GM23248 (cell line): ENCODE data around the gene GOLGA8N. TPM values are rescaled to one million over a fixed set of nuclear protein-coding genes. Genes with fewer than 3 reads are reported as not detected.
"Not testable (repeated sequence)": the region's sequence is repeated elsewhere in the genome, so short reads cannot be mapped to it uniquely, and the experiment has no call there.

Experiments used
- DNase-seq: peaks from one replicate; pipeline ENCODE4 v3.0.0-alpha.2; 2015
- H2AFZ ChIP-seq: fragments of 200-600 bp; sonication (generic); 2 replicates; pipeline ENCODE4 v1.6.1; 2016; ENCODE audit warnings: antibody characterized with exemption
- H3F3A ChIP-seq: fragments of 200-600 bp; sonication (generic); 2 replicates; pipeline ENCODE4 v1.6.1; 2016; ENCODE audit warnings: mild to moderate bottlenecking, antibody characterized with exemption, mixed run types; ENCODE audit not compliant: insufficient read depth
- H3K27ac ChIP-seq: fragments of 200-600 bp; sonication (generic); 2 replicates; pipeline ENCODE4 v1.5.1; 2016; ENCODE audit warnings: mild to moderate bottlenecking
- H3K27me3 ChIP-seq: fragments of 200-600 bp; sonication (generic); replicated peaks from 2 replicates; pipeline ENCODE4 v1.6.1; 2016; ENCODE audit warnings: mild to moderate bottlenecking; ENCODE audit not compliant: insufficient read depth
- H3K36me3 ChIP-seq: fragments of 200-600 bp; sonication (generic); 2 replicates; pipeline ENCODE4 v1.6.1; 2016; ENCODE audit warnings: low read depth, mild to moderate bottlenecking
- H3K4me1 ChIP-seq: fragments of 200-600 bp; sonication (generic); 2 replicates; pipeline ENCODE4 v1.6.1; 2016; ENCODE audit warnings: mild to moderate bottlenecking; ENCODE audit not compliant: insufficient read depth
- H3K4me2 ChIP-seq: fragments of 200-600 bp; sonication (generic); one replicate; pipeline ENCODE4 v1.6.1; 2016; ENCODE audit warnings: mild to moderate bottlenecking; ENCODE audit not compliant: unreplicated experiment
- H3K4me3 ChIP-seq: fragments of 200-600 bp; sonication (generic); 2 replicates; pipeline ENCODE4 v1.5.1; 2016; ENCODE audit warnings: mild to moderate bottlenecking
- H3K79me2 ChIP-seq: fragments of 200-600 bp; sonication (generic); 2 replicates; pipeline ENCODE4 v1.6.1; 2016; ENCODE audit warnings: mild to moderate bottlenecking; ENCODE audit not compliant: insufficient read depth
- H3K9ac ChIP-seq: fragments of 200-600 bp; sonication (generic); 2 replicates; pipeline ENCODE4 v1.6.1; 2016; ENCODE audit warnings: mild to moderate bottlenecking
- H3K9me2 ChIP-seq: fragments of 200-600 bp; sonication (generic); 2 replicates; pipeline ENCODE4 v1.6.1; 2016; ENCODE audit warnings: mixed run types, mild to moderate bottlenecking, moderate library complexity; ENCODE audit not compliant: insufficient read depth
- H3K9me3 ChIP-seq: fragments of 200-600 bp; sonication (generic); one replicate; pipeline ENCODE4 v1.6.1; 2017; ENCODE audit warnings: low read depth
- H4K20me1 ChIP-seq: fragments of 200-600 bp; sonication (generic); 2 replicates; pipeline ENCODE4 v1.6.0; 2016; ENCODE audit not compliant: insufficient read depth
- WGBS, 2 experiments: methylation state at CpG; one replicate each; pipeline ENCODE4 v1.1.6; 2015 to 2017; ENCODE audit warnings: low lambda C conversion rate in 2 of 2, low coverage in 1 of 2; ENCODE audit errors: missing lambda C conversion rate in 2 of 2; 5-methylcytosine and 5-hydroxymethylcytosine counted together
- in situ Hi-C: fragments of 300-500 bp; cut with MboI; formaldehyde crosslinking; loops from 2 replicates; pipeline ENCODE4 v1.15.0; 2020
- polyA plus RNA-seq: library from polyadenylated mRNA; unstranded; fragments of >200 nt; fragmentation: Nextera tagmentation; extraction: Ambion mirVana; gene quantifications from 2 replicates; pipeline ENCODE4 v1.2.1, GENCODE V29; 2016
- total RNA-seq: library from RNA; depleted of rRNA; stranded (reverse); fragments of >200 nt; shearing (Covaris generic); gene quantifications from 2 replicates; pipeline ENCODE4 v1.2.3, GENCODE V29; 2014

The GOLGA8N gene
- total and polyA plus RNA-seq, 2 experiments from 2014 or later: 0.35 to 0.65 TPM

DNA sequence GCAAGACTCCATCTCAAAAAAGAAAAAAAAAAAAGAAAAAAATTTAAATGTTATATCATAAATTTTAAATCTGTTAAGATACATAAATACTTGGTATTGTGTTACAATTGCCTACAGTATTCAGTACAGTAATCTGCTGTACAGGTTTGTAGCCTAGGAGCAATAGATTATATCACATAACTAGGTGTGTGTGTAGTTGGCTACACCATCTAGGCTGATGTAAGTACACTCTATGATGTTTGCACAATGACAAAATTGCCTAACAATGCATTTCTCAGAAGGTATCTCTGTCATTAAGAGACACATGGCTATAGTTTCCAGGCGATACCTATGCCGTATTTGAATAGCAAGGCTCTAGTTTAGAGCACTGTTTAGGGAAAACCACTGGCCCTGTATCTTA lies 16.3 kb downstream of the GOLGA8N start:
- not testable (repeated sequence) for H3K79me2 ChIP-seq, DNase-seq, H3K4me1 ChIP-seq, H3K9ac ChIP-seq, H3K9me3 ChIP-seq, H3K4me2 ChIP-seq, H4K20me1 ChIP-seq, H3K27me3 ChIP-seq, H3F3A ChIP-seq, H3K27ac ChIP-seq, H3K9me2 ChIP-seq, H2AFZ ChIP-seq, H3K36me3 ChIP-seq, H3K4me3 ChIP-seq
- in situ Hi-C loops: loop anchor here (25.0 kb wide), 1 partner anchor 1972 kb away; the partner anchor contains the start of gene ARHGAP11B
- 100% methylated on average over 2 of the region's 2 CpGs for WGBS, 2 experiments

DNA sequence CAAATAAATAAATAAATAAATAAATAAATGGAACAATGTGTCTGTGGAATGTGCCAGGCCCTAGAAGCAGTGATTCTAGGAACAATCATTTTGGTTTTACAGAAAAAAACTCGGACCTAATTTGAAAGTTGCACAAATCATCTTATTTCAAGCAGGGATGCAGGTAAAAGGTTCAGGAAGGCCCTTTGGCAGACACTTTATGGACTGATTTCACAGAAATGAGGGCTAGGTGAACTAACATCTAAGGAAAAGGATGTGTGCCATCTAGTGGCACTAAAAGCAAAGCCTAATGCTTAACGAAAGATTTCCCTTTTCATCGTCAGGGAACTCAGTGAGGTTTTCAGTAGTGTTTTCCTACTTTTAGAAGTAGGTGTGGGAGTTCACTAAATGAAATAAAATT lies 17.5 kb downstream of the GOLGA8N start:
- not testable (repeated sequence) for H3K36me3 ChIP-seq, H3K9ac ChIP-seq, H3K4me1 ChIP-seq, H3K79me2 ChIP-seq, H3F3A ChIP-seq, H3K4me3 ChIP-seq, H3K9me2 ChIP-seq, H2AFZ ChIP-seq, H3K4me2 ChIP-seq, H3K9me3 ChIP-seq, H3K27ac ChIP-seq, H4K20me1 ChIP-seq, H3K27me3 ChIP-seq
- in situ Hi-C loops: loop anchor here (25.0 kb wide), 1 partner anchor 1973 kb away; the partner anchor contains the start of gene ARHGAP11B
- DNase-seq: peak; percentile 66
- 0 to 6% methylated on average over 1 to 3 of the region's 3 CpGs for WGBS, 2 experiments

DNA sequence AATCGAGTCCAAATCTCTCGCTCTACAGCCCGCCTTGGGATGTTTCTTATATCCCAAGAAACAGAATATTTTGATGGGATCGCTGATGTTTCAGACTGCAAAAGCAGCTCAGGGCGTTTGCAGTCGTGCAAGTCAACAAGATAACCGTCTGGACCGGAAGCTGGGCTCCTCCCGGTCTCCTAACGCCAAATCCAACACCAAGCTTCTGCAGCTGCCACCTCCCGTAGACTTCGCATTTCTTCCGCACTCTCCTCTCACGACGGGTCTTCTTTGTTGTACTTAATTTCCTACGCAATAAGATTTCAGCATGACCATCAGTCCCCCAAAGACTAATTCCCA lies 21.4 kb downstream of the GOLGA8N start:
- Histone ChIP-seq H2AFZ (peak overlapping the region; percentile 84), H3F3A (peaks cover 15% of the 10 kb centered on the region), H3K4me3 (peak overlapping the region; percentile 96), H3K9ac (peak overlapping the region; percentile 93), H3K27ac (peak overlapping the region; percentile 84), H3K79me2 (peaks cover 45% of the 10 kb centered on the region), H3K4me2 (peak overlapping the region; percentile 80)
- not testable (repeated sequence) for H3K9me2 ChIP-seq, H3K27me3 ChIP-seq, H4K20me1 ChIP-seq, H3K4me1 ChIP-seq, H3K9me3 ChIP-seq, H3K36me3 ChIP-seq
- peak; percentile 56 for DNase-seq
- WGBS, 2 experiments: 0 to 1% methylated on average over 13 of the region's 16 CpGs
- in situ Hi-C loops: loop anchor here (25.0 kb wide), 1 partner anchor 1977 kb away; the partner anchor contains the start of gene ARHGAP11B

DNA sequence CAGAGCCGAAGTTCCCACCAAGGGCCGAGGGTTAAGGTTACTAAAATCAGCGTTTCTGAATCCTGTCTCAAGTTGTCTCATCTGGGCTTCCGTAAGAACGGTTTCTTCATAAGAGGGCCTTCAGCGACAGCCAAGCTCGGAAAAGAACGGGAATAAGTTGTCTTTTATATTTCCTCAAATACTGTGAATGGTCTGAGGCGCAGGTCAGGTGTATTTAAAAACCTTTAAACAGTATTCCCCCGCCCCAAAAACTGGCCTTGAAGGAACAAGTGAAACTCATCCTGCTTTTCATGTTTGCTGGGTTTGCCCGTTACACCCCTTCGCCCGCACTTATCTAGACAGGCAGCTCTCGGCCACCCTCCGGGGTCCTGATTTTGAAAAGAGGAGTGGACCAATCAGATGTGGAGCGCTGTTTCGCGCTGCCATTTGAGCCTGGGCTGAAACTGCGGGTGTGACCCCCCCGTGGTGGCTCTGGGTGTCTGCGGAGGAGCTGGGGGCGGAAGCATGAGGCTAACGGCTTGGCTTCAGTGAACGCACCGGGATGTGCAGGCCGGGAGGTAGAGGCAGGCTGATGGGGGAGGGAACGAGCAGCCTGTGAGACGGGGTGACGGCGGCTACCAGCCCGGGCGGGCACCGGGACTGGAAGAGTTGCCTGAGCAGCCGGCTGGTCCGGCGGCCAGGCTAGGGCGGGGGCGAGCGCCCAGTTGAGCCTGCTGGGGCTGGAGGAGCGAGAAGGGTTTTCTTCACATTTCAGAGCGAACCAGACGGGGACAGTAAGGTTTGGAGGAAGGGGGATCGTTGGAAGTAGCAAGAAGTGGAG lies 22.0 kb downstream of the GOLGA8N start, which contains the start of gene ARHGAP11A:
TSS of gene ARHGAP11A (plus strand) at position 454 of the 820 bp plus-strand sequence. CDS start 708 bp downstream, outside the sequence.
- Histone ChIP-seq H3K9ac (peak within 1 kb of the TSS; percentile 93), H3K79me2 (peaks cover 51% of the 10 kb centered on the region), H3F3A (peaks cover 15% of the 10 kb centered on the region), H3K4me3 (peak within 1 kb of the TSS; percentile 96), H3K27ac (peak within 1 kb of the TSS; percentile 93), H2AFZ (peak within 1 kb of the TSS; percentile 84), H3K4me2 (peak within 1 kb of the TSS; percentile 90)
- H4K20me1 ChIP-seq, H3K36me3 ChIP-seq, H3K27me3 ChIP-seq, H3K9me3 ChIP-seq, H3K9me2 ChIP-seq, H3K4me1 ChIP-seq: not testable (repeated sequence)
- DNase-seq: peak; percentile 69
- in situ Hi-C loops: loop anchor here (25.0 kb wide), 1 partner anchor 1978 kb away; the partner anchor contains the start of gene ARHGAP11B
- WGBS, 2 experiments: 1% methylated on average over 31 of the region's 43 CpGs

DNA sequence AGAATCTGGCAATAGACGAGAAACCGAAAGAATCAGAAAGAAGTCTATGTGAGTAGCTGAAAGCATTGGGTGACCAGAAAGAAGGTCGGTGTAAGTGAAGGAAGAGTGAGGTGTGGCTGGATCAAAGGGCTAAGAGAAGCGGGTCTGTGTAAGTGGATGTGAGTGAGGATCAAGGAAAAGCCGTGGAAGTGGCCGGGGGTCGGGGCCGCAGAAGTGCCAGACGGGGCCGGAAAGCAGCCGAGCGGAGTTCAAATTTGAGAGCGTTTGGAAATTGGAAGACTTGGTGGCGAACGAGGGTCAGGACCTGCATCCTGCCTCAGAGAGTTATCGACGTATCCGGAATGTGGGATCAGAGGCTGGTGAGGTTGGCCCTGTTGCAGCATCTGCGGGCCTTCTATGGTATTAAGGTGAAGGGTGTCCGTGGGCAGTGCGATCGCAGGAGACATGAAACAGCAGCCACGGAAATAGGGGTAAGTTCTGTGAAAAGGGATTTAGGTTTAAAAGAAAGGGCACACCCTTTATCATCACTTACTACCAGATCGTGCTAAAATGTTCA lies 22.7 kb downstream of the GOLGA8N start:
- H4K20me1 ChIP-seq, H3K4me1 ChIP-seq, H3K36me3 ChIP-seq, H3K27me3 ChIP-seq, H3K9me3 ChIP-seq, H3K9me2 ChIP-seq: not testable (repeated sequence)
- Histone ChIP-seq H2AFZ (peak overlapping the region; percentile 84), H3F3A (peaks cover 15% of the 10 kb centered on the region), H3K9ac (peak overlapping the region; percentile 93), H3K4me3 (peak overlapping the region; percentile 96), H3K4me2 (peak overlapping the region; percentile 90), H3K27ac (peak overlapping the region; percentile 84), H3K79me2 (peaks cover 55% of the 10 kb centered on the region)
- 1 to 2% methylated on average over 16 to 23 of the region's 24 CpGs for WGBS, 2 experiments
- peak; percentile 29 for DNase-seq
- in situ Hi-C loops: loop anchor here (25.0 kb wide), 1 partner anchor 1979 kb away; the partner anchor contains the start of gene ARHGAP11B
